ENCODE results near the gene PAQR9. TPM values are rescaled to one million over a fixed set of nuclear protein-coding genes. Genes with fewer than 3 reads are reported as not detected.

Gene PAQR9
- total and polyA plus RNA-seq, 2 of the 13 experiments (the other 11 are each of a cell fraction or from before 2014, with no cell fraction given) = 3.7 to 10.3 TPM

DNA sequence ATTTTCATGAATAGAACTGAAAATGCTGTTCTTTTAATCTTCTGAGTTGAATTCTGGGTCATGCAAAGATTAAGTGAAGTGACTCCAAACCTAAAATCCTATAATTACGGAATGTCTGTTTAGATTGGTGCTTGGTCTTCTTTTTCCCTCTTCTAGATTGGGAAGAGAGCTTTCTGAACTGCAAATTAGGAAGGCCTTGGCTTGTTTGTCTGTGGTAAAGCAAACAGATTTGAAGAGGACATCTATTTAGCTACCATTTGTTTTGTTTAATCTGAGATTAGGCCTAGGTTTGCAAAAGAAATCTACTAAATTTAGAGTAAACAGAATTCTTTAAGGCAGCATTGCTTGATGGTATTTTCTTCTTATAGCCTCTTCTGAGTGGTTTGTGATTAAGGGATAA, 23.5 kb downstream of the PAQR9 start (continued):
- TF ChIP-seq, protein P1, sequence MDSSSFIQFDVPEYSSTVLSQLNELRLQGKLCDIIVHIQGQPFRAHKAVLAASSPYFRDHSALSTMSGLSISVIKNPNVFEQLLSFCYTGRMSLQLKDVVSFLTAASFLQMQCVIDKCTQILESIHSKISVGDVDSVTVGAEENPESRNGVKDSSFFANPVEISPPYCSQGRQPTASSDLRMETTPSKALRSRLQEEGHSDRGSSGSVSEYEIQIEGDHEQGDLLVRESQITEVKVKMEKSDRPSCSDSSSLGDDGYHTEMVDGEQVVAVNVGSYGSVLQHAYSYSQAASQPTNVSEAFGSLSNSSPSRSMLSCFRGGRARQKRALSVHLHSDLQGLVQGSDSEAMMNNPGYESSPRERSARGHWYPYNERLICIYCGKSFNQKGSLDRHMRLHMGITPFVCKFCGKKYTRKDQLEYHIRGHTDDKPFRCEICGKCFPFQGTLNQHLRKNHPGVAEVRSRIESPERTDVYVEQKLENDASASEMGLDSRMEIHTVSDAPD (CRISPR knock-in tag; IDR thresholded peaks at IDR 0.05) = 0 out of 2 replicates have a peak, but pooled peaks have one; percentile 55
- peak; percentile 46; the same call in 1 of the 2 replicates for TF ChIP-seq GATA4 (IDR thresholded peaks at IDR 0.05; ENCODE audit: borderline replicate concordance, low read depth)
- peak; percentile 91 for TF ChIP-seq NFIC (IDR thresholded peaks at IDR 0.05; ENCODE audit: low read length)
- TF ChIP-seq SIX1 (CRISPR knock-in tag; IDR thresholded peaks at IDR 0.05; ENCODE audit: borderline replicate concordance) = peak; percentile 48; the same call in 1 of the 2 replicates
- TF ChIP-seq ZNF124 (CRISPR knock-in tag; IDR thresholded peaks at IDR 0.05) = no peak
- TF ChIP-seq LCORL (IDR thresholded peaks at IDR 0.05) = no peak
- peak; percentile 62; the same call in 1 of the 2 replicates for TF ChIP-seq LCORL (CRISPR knock-in tag; IDR thresholded peaks at IDR 0.05)
- no peak for TF ChIP-seq SPEN (CRISPR knock-in tag; IDR thresholded peaks at IDR 0.05; ENCODE audit: low read depth)
- TF ChIP-seq TCF12 (IDR thresholded peaks at IDR 0.05) = no peak
- TF ChIP-seq TCF12 (CRISPR knock-in tag; IDR thresholded peaks at IDR 0.05) = peak; percentile 45; the same call in 1 of the 2 replicates
- TF ChIP-seq FOXO1 (CRISPR knock-in tag; IDR thresholded peaks at IDR 0.05) = peak; percentile 72
- TF ChIP-seq MEF2D (CRISPR knock-in tag; IDR thresholded peaks at IDR 0.05) = peak; percentile 77; the same call in 1 of the 2 replicates
- TF ChIP-seq RARA (CRISPR knock-in tag; IDR thresholded peaks at IDR 0.05) = peak; percentile 75
- peak; percentile 32; the same call in 1 of the 2 replicates for TF ChIP-seq PPARG (CRISPR knock-in tag; conservative IDR thresholded peaks at IDR 0.05)
- TF ChIP-seq, protein P2, sequence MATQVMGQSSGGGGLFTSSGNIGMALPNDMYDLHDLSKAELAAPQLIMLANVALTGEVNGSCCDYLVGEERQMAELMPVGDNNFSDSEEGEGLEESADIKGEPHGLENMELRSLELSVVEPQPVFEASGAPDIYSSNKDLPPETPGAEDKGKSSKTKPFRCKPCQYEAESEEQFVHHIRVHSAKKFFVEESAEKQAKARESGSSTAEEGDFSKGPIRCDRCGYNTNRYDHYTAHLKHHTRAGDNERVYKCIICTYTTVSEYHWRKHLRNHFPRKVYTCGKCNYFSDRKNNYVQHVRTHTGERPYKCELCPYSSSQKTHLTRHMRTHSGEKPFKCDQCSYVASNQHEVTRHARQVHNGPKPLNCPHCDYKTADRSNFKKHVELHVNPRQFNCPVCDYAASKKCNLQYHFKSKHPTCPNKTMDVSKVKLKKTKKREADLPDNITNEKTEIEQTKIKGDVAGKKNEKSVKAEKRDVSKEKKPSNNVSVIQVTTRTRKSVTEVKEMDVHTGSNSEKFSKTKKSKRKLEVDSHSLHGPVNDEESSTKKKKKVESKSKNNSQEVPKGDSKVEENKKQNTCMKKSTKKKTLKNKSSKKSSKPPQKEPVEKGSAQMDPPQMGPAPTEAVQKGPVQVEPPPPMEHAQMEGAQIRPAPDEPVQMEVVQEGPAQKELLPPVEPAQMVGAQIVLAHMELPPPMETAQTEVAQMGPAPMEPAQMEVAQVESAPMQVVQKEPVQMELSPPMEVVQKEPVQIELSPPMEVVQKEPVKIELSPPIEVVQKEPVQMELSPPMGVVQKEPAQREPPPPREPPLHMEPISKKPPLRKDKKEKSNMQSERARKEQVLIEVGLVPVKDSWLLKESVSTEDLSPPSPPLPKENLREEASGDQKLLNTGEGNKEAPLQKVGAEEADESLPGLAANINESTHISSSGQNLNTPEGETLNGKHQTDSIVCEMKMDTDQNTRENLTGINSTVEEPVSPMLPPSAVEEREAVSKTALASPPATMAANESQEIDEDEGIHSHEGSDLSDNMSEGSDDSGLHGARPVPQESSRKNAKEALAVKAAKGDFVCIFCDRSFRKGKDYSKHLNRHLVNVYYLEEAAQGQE (IDR thresholded peaks at IDR 0.05; ENCODE audit: borderline replicate concordance in 1 of 2, low read depth in 1 of 2, low read length in 2 of 2) = 0 out of 4 replicates have a peak, but pooled peaks of 1 of the 2 experiments have one; percentile 8
- TF ChIP-seq, protein P3, sequence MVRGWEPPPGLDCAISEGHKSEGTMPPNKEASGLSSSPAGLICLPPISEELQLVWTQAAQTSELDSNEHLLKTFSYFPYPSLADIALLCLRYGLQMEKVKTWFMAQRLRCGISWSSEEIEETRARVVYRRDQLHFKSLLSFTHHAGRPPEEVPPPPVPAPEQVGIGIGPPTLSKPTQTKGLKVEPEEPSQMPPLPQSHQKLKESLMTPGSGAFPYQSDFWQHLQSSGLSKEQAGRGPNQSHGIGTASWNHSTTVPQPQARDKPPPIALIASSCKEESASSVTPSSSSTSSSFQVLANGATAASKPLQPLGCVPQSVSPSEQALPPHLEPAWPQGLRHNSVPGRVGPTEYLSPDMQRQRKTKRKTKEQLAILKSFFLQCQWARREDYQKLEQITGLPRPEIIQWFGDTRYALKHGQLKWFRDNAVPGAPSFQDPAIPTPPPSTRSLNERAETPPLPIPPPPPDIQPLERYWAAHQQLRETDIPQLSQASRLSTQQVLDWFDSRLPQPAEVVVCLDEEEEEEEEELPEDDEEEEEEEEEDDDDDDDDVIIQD (CRISPR knock-in tag; IDR thresholded peaks at IDR 0.05; ENCODE audit: low read depth) = peak; percentile 15; the same call in 1 of the 2 replicates
- TF ChIP-seq BHLHE40 (IDR thresholded peaks at IDR 0.05; ENCODE audit: low read length) = no peak
- peak; percentile 92; the same call in 1 of the 2 replicates for TF ChIP-seq FOXJ3 (CRISPR knock-in tag; IDR thresholded peaks at IDR 0.05; ENCODE audit: borderline replicate concordance)
- TF ChIP-seq NR2F2 (IDR thresholded peaks at IDR 0.05; ENCODE audit: borderline replicate concordance, low read depth) = peak; percentile 71; the same call in 1 of the 2 replicates
- TF ChIP-seq HNF4A (CRISPR knock-in tag; IDR thresholded peaks at IDR 0.05) = peak; percentile 72
- TF ChIP-seq SP5 (CRISPR knock-in tag; IDR thresholded peaks at IDR 0.05; ENCODE audit: borderline replicate concordance, low read depth) = peak; percentile 52; the same call in 1 of the 2 replicates
